Measurements from ENCODE around the gene POLR3B. TPM values are rescaled to one million over a fixed set of nuclear protein-coding genes. Genes with fewer than 3 reads are reported as not detected.

The POLR3B gene
- total and polyA plus RNA-seq, 10 of the 15 experiments (the other 5 are each of a cell fraction or from before 2014, with no cell fraction given), result 2.3 to 10.5 (median 8.0) TPM

GRCh38 chr12:106429043-106429552, 71.5 kb downstream of the POLR3B start (continued):
- TF ChIP-seq HDGF (IDR thresholded peaks at IDR 0.05) (no peak), HDAC6 (IDR thresholded peaks at IDR 0.05; ENCODE audit: unreplicated experiment) (no peak), CREB1 (IDR thresholded peaks at IDR 0.05; ENCODE audit: low read depth) (no peak), KDM1A (IDR thresholded peaks at IDR 0.05; ENCODE audit: borderline replicate concordance) (no peak), NFXL1 (IDR thresholded peaks at IDR 0.05; ENCODE audit: borderline replicate concordance) (no peak), MEF2A (IDR thresholded peaks at IDR 0.05; ENCODE audit: insufficient read depth, low read depth, low read length) (no peak), EGR1 (IDR thresholded peaks at IDR 0.05; ENCODE audit: borderline replicate concordance in 1 of 2, low read depth in 2 of 2, low read length in 2 of 2) (no peak), CHD4 (IDR thresholded peaks at IDR 0.05) (no peak)

DNA sequence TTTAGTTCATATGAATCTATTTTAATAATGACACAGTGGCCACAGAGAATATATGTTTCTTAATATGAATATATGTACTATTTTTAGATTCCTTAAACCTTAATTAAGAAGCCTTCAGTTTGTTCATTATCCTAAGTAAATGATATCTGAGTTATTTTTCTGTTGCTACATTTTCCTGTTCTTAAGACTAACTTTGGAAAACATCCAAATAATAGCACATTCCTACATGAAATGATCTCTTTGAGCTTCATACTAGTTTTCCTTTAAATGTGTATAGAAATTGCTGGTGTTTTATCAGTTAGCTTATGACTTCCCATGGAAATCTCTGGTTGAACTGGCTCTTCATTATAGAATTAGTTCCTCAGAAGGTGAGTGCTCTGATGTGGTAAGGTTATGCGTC, 72.1 kb downstream of the POLR3B start:
- FAIRE-seq, result no peak
- CTCF ChIA-PET, result interaction anchor here (1.0 kb wide), 1 partner anchor 23 kb away, joined by 3 read pairs; no protein-coding TSS in a partner anchor

More for the DNA sequence above, 72.1 kb downstream of the POLR3B start:
- TF ChIP-seq YBX1 (IDR thresholded peaks at IDR 0.05) (no peak), BCLAF1 (IDR thresholded peaks at IDR 0.05) (no peak), ZBTB11 (CRISPR knock-in tag; IDR thresholded peaks at IDR 0.05) (no peak), EED (IDR thresholded peaks at IDR 0.05; ENCODE audit: low read depth) (no peak), EZH2 (IDR thresholded peaks at IDR 0.05; ENCODE audit: borderline replicate concordance, control insufficient read depth, low read depth, low read length) (no peak), EGR1 (IDR thresholded peaks at IDR 0.05; ENCODE audit: borderline replicate concordance in 1 of 2, low read depth in 2 of 2, low read length in 2 of 2) (no peak), RAD21 (IDR thresholded peaks at IDR 0.05; ENCODE audit: insufficient read depth, low read depth, low read length) (no peak), IKZF2 (IDR thresholded peaks at IDR 0.05) (no peak), NFXL1 (IDR thresholded peaks at IDR 0.05; ENCODE audit: borderline replicate concordance) (no peak), ZNF24 (IDR thresholded peaks at IDR 0.05) (no peak)
- H3K79me2 ChIP-seq (ENCODE audit: control insufficient read depth, insufficient read depth, low read length), result no peaks in the 10 kb centered on the region
- ChIA-PET SMC1A (ENCODE audit: uncharacterized antibody, unreplicated experiment) (interaction anchor here (1.3 kb wide), 1 partner anchor 9 kb away, joined by 3 read pairs; no protein-coding TSS in a partner anchor), RAD21 (ENCODE audit: unreplicated experiment) (no interaction called here), POLR2A (interaction anchor here (0.6 kb wide), 1 partner anchor 9 kb away, joined by 3 read pairs; no protein-coding TSS in a partner anchor)
- no peak overlapping the region for H3K27ac ChIP-seq (ENCODE audit: control insufficient read depth, insufficient read depth)
- intact Hi-C loops (cut with micrococcal nuclease; ENCODE audit: unreplicated experiment) (no loop called here), in situ Hi-C loops (cut with MboI) (no loop called here)
- WGBS (ENCODE audit: insufficient coverage, insufficient replicate concordance, low lambda C conversion rate, missing lambda C conversion rate), result 92% methylated on average over 1 of the region's 1 CpG
- no peak overlapping the region for H3K4me3 ChIP-seq
- H3K4me2 ChIP-seq (ENCODE audit: control insufficient read depth, insufficient read depth), result no peak overlapping the region
- H3K4me1 ChIP-seq (ENCODE audit: control insufficient read depth, insufficient read depth, low read length), result no peaks in the 10 kb centered on the region
- no peaks in the 10 kb centered on the region for H3K9me3 ChIP-seq (replicated peaks; ENCODE audit: control insufficient read depth, insufficient read depth, low read length)
- H3K27me3 ChIP-seq (replicated peaks in 1 of 2; ENCODE audit: control insufficient read depth in 2 of 2, insufficient read depth in 2 of 2, low read length in 1 of 2), result no peaks in the 10 kb centered on the region
- peaks cover 0 to 3% of the 10 kb centered on the region in 2 experiments; a peak in 3 of 4 replicates for H3K36me3 ChIP-seq (ENCODE audit: control insufficient read depth in 2 of 2, insufficient read depth in 2 of 2, low read length in 1 of 2)
- BruUV-seq (replicated peaks), result no TSS peak
- no peak overlapping the region for H3K9ac ChIP-seq (ENCODE audit: control insufficient read depth, insufficient read depth, low read length)
- ATAC-seq (no peak), DNase-seq (ENCODE audit: low read depth, low spot score) (no peak)
- H2AFZ ChIP-seq (ENCODE audit: control insufficient read depth, low read depth, low read length), result no peak overlapping the region
- H4K20me1 ChIP-seq (ENCODE audit: control insufficient read depth, insufficient read depth), result no peaks in the 10 kb centered on the region

Measured in GM12878 (cell line).